Skeletal muscle tissue (tissue), 4 donors: ENCODE measurements around the gene NLRC5. TPM values are rescaled to one million over a fixed set of nuclear protein-coding genes. Genes with fewer than 3 reads are reported as not detected.

ENCODE experiments used
- H3K27ac ChIP-seq: one replicate; pipeline ENCODE4 v1.7.0; 2013; ENCODE audit warnings: mild to moderate bottlenecking, low read depth, low read length, inconsistent platforms
- H3K27me3 ChIP-seq, 3 donors: one replicate each; pipeline ENCODE4 v1.7.0; 2013; ENCODE audit warnings: low read length in 3 of 3; ENCODE audit not compliant: control insufficient read depth in 3 of 3, insufficient read depth in 3 of 3
- H3K36me3 ChIP-seq, 3 donors: one replicate each; pipeline ENCODE4 v1.7.0; 2013; ENCODE audit warnings: low read length in 3 of 3; ENCODE audit not compliant: control insufficient read depth in 3 of 3, insufficient read depth in 3 of 3
- H3K4me1 ChIP-seq, 3 donors: one replicate each; pipeline ENCODE4 v1.7.0; 2013; ENCODE audit warnings: low read length in 3 of 3, mild to moderate bottlenecking in 3 of 3; ENCODE audit not compliant: control insufficient read depth in 3 of 3, insufficient read depth in 3 of 3
- H3K4me3 ChIP-seq, 3 donors: one replicate each; pipeline ENCODE4 v1.7.0; 2013; ENCODE audit warnings: low read length in 3 of 3
- H3K9ac ChIP-seq, 3 donors: one replicate each; pipeline ENCODE4 v1.7.0; 2013; ENCODE audit warnings: low read length in 3 of 3, mild to moderate bottlenecking in 3 of 3, moderate library complexity in 2 of 3, low read depth in 1 of 3
- H3K9me3 ChIP-seq, 3 donors: one replicate each; pipeline ENCODE4 v1.7.0; 2013; ENCODE audit warnings: low read length in 3 of 3; ENCODE audit not compliant: control insufficient read depth in 3 of 3
- total RNA-seq: library from RNA; depleted of rRNA; stranded (reverse); fragments of >200 nt; gene quantifications from one replicate; pipeline ENCODE4 v1.2.3, GENCODE V29; 2014
- donor health status: Osteomylitis.

NLRC5 gene
- total RNA-seq, 1 donor from 2014 or later: 5.7 TPM

DNA sequence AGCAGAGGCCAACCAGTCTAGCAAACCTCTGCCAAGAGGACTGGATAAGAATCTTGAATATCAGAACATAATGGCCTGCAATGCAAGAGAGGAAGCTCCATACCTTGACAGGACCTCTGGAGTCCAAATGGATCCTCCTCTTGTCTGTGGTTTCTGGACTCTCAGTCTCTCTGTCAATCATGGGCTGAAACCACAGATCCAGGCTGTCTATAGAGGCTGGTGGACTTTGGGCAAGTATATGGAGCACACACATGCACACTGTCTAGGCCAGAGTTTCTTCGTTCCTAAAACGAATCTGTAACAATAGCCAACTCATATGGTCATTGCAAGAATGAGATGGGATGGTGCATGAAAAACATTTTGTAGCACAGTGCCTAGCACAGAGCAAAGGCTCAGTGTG is 37.7 kb downstream of the NLRC5 start:
- Histone ChIP-seq H3K27me3 (peaks cover 0 to 2% (median 0%) of the 10 kb centered on the region in 3 donors), H3K9ac (no peak overlapping the region), H3K4me1 (no peaks in the 10 kb centered on the region), H3K36me3 (peaks cover 0 to 7% (median 2%) of the 10 kb centered on the region in 3 donors), H3K27ac (no peak overlapping the region), H3K4me3 (no peak overlapping the region), H3K9me3 (no peaks in the 10 kb centered on the region)

DNA sequence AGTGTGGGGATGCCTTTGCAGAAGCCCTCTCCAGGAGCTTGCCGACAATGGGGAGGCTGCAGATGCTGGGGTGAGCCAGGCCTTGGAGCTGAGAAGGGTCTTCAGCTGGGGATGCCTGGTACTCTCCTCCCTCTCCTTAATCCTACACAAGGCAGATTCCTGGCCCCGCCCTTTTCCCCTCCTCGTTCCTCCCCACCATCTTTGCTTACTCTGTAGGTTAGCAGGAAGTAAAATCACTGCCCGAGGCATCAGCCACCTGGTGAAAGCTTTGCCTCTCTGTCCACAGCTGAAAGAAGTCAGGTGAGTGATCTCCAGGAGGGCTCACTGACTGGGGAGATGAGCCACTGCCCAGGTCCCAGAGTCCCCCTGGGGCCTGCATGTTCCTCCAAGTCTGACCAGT is 38.7 kb downstream of the NLRC5 start:
- peaks cover 0 to 8% (median 2%) of the 10 kb centered on the region in 3 donors for H3K36me3 ChIP-seq
- H3K4me3 ChIP-seq: no peak overlapping the region
- H3K27ac ChIP-seq: no peak overlapping the region
- peaks cover 0 to 2% (median 0%) of the 10 kb centered on the region in 3 donors for H3K27me3 ChIP-seq
- H3K4me1 ChIP-seq: no peaks in the 10 kb centered on the region
- H3K9ac ChIP-seq: no peak overlapping the region
- H3K9me3 ChIP-seq: no peaks in the 10 kb centered on the region

DNA sequence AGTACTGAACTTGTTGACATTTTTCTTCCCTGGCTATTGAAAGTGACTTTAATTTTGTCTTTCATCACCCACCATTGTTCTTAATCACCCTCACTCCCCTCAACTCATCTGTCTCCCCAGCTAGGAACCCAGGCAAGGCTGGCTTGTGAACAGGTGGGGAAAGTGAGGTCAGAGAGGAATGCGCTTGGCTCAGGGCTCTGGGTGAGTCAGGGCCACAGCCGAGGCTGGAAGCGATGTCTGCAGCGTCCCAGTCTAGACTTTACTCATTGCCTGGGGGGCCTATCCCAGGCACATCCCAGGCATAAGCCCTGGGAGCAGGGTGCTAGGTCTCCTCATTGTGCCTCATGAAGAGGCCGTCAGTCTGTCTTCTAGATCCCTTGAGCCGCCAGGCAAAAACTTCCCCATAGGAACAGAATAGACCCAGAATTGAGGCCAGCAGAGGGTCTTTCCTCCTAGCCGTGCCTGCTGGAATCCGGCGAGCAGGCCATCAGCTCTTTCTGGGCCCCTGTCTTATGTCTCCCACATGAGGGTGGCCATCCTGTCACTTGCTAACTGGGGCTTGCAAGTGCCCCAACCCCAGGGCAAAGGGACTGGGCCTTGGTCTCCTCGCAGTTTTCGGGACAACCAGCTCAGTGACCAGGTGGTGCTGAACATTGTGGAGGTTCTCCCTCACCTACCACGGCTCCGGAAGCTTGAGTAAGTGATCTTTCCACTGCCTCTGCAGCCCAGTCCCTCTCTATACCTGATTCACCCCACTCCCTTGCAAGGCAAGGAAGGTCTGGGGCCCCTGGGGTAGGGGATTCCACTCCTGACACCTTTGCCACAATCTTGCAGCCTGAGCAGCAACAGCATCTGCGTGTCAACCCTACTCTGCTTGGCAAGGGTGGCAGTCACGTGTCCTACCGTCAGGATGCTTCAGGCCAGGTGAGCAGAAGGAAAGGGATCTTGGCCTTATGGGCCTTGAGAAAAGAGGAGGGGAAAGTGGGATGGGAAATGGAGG is 40.1 kb downstream of the NLRC5 start:
- Histone ChIP-seq H3K27ac (no peak overlapping the region), H3K36me3 (peaks cover 0 to 10% (median 3%) of the 10 kb centered on the region in 3 donors), H3K4me3 (no peak overlapping the region), H3K9me3 (no peaks in the 10 kb centered on the region), H3K9ac (no peak overlapping the region), H3K4me1 (no peaks in the 10 kb centered on the region), H3K27me3 (peaks cover 0 to 2% (median 0%) of the 10 kb centered on the region in 3 donors)

GRCh38 chr16:57030346-57030902 is 41.1 kb downstream of the NLRC5 start:
- H3K4me1 ChIP-seq: no peaks in the 10 kb centered on the region

GRCh38 chr16:57031156-57031555 is 41.8 kb downstream of the NLRC5 start:
- H3K4me1 ChIP-seq: no peaks in the 10 kb centered on the region
- no peak overlapping the region for H3K27ac ChIP-seq
- H3K4me3 ChIP-seq: no peak overlapping the region
- no peaks in the 10 kb centered on the region for H3K9me3 ChIP-seq
- H3K27me3 ChIP-seq: peaks cover 0 to 2% (median 0%) of the 10 kb centered on the region in 3 donors
- H3K36me3 ChIP-seq: peaks cover 4 to 12% (median 4%) of the 10 kb centered on the region in 3 donors
- H3K9ac ChIP-seq: no peak overlapping the region

More at GRCh38 chr16:57030346-57030902, 41.1 kb downstream of the NLRC5 start:
- Histone ChIP-seq H3K9ac (no peak overlapping the region), H3K27me3 (peaks cover 0 to 2% (median 0%) of the 10 kb centered on the region in 3 donors), H3K36me3 (peaks cover 4 to 10% (median 4%) of the 10 kb centered on the region in 3 donors), H3K4me3 (no peak overlapping the region), H3K9me3 (no peaks in the 10 kb centered on the region), H3K27ac (no peak overlapping the region)

GRCh38 chr16:57032346-57032745 is 43.0 kb downstream of the NLRC5 start:
- H3K4me1 ChIP-seq: no peaks in the 10 kb centered on the region
- H3K36me3 ChIP-seq: peaks cover 4 to 10% (median 7%) of the 10 kb centered on the region in 3 donors
- H3K27me3 ChIP-seq: peaks cover 0 to 2% (median 0%) of the 10 kb centered on the region in 3 donors
- H3K4me3 ChIP-seq: no peak overlapping the region
- H3K27ac ChIP-seq: no peak overlapping the region
- no peak overlapping the region for H3K9ac ChIP-seq
- H3K9me3 ChIP-seq: no peaks in the 10 kb centered on the region

DNA sequence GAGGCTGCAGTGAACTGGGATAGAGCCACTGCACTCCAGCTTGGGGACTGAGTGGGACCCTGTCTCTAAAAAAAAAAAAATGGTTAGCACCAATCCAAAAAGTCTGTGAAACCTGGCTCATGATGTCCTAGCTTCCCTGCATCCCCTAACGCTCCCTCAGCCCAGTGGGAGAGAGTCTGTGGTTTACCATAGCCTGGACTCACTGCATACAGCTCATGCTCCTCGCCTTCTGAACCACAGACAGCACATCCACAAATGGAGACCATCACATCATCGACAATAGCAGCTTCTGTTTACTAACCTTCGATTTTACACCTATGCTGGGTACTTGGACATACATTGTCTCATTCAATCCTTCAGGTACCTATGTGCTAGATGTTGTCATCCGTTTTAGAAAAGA is 43.6 kb downstream of the NLRC5 start:
- Histone ChIP-seq H3K27me3 (peaks cover 0 to 2% (median 0%) of the 10 kb centered on the region in 3 donors), H3K9me3 (no peaks in the 10 kb centered on the region), H3K27ac (no peak overlapping the region), H3K9ac (no peak overlapping the region), H3K36me3 (peaks cover 4 to 10% (median 8%) of the 10 kb centered on the region in 3 donors), H3K4me3 (no peak overlapping the region), H3K4me1 (no peaks in the 10 kb centered on the region)

DNA sequence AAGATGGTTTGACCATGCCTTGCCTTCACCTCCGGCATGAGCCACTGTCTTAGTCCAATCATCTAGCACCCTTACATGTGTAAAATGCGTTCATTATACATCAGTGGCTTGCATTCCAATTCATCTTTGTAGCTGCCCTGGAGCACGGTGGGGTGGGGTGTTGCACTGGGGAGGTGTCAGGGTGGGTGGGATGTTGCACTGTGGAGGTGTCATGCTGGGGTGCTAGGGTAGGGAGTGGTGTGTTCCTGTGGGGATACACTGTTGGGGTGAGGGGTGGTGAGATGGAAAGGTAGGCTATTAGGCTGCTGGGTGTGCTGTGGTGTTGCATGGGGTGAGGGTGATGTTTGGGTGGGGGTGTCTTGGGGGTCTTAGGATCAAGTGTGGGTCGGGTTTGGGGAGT is 47.0 kb downstream of the NLRC5 start:
- Histone ChIP-seq H3K9ac (no peak overlapping the region), H3K9me3 (no peaks in the 10 kb centered on the region), H3K27ac (no peak overlapping the region), H3K4me1 (no peaks in the 10 kb centered on the region), H3K36me3 (peaks cover 4 to 14% (median 12%) of the 10 kb centered on the region in 3 donors), H3K27me3 (peaks cover 0 to 2% (median 0%) of the 10 kb centered on the region in 3 donors), H3K4me3 (no peak overlapping the region)

DNA sequence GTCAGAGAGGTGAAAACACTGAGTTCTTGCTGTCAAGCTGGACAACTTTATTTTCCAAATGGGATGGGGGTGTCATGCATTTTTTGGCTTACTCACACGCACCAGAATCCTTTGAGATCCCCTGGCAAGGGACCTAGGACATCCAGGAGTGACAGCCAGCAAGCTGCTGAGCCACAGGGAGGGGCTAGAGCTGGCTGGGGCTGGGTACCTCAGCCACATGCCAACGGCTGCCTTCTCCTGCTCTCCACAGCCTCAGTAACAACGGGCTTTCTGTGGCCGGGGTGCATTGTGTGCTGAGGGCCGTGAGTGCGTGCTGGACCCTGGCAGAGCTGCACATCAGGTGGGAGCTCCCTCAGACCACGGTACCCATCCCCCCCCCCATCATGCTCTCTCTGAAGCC is 47.6 kb downstream of the NLRC5 start:
- Histone ChIP-seq H3K27me3 (no peaks in the 10 kb centered on the region), H3K9ac (peak overlapping the region in 1 of 3 donors; percentile 3), H3K36me3 (peaks cover 4 to 12% (median 12%) of the 10 kb centered on the region in 3 donors), H3K27ac (no peak overlapping the region), H3K4me1 (no peaks in the 10 kb centered on the region), H3K4me3 (no peak overlapping the region), H3K9me3 (no peaks in the 10 kb centered on the region)

DNA sequence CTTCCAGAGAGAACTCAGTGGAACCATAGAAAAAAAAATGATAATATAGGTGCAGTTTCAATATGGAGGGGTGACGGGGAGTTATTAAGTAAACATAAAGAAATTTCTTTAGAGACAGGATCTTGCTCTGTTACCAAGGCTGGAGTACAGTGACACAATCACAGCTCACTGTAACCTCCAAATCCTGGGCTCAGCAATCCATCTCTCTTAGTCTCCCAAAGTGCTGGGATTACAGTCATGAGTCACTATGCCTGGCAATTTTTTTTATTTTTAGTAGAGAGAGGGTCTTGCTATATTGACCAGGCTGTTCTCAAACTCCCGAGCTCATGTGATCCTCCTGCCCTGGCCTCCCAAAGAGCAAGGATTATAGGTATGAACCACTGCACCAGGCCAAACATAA is 48.8 kb downstream of the NLRC5 start:
- no peak overlapping the region for H3K4me3 ChIP-seq
- H3K9ac ChIP-seq: no peak overlapping the region
- peaks cover 4 to 13% (median 12%) of the 10 kb centered on the region in 3 donors for H3K36me3 ChIP-seq
- H3K4me1 ChIP-seq: peaks cover 0 to 5% (median 3%) of the 10 kb centered on the region in 3 donors
- no peaks in the 10 kb centered on the region for H3K9me3 ChIP-seq
- no peaks in the 10 kb centered on the region for H3K27me3 ChIP-seq
- no peak overlapping the region for H3K27ac ChIP-seq
